Measurements from ENCODE around the gene GABRB2.
"Not testable (repeated sequence)": the region's sequence is repeated elsewhere in the genome, so short reads cannot be mapped to it uniquely, and the experiment has no call there.

GABRB2 gene

DNA sequence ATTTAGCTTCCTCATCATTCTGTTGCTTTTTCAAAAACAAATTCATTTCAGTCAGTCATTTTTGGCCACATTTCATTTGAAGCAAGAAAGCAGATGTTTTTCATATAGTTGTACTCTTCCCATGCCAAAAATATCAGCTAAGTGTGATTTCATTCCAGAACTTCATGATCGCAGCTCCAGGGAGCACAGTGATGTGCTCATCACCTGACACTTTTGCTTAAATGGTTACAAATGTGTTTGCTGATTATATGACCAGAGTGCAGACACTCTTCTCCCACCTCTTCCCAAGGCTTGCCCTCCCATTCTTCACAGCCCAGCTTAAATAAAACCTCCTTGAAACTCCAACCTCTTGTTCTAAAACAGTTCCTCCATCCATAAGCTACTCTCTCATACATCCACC is 32.6 kb downstream of the GABRB2 start:
- no peak for DNase-seq

DNA sequence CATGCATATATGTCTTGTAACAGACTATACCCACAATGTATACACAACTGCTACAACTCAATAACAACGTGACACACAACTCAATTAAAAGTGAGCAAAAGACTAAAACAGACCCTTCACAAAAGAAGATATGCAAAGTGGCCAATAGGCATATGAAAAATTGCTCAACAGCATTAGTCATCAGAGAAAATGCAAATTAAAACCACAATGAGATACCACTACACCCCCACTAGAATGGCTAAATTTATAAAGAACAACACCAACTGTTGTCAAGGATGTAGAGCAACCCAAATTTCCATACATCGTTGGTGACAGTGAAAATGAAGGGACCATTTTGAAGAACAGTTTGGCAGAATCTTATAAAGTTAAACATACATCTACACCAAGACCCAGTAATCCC is 38.9 kb downstream of the GABRB2 start:
- Histone ChIP-seq H2AK5ac (ENCODE audit: low read length, severe bottlenecking) (no peak overlapping the region), H4K8ac (ENCODE audit: low read length) (no peak overlapping the region), H3K23ac (ENCODE audit: low read length in 2 of 2) (no peak overlapping the region), H2BK120ac (ENCODE audit: low read depth, low read length) (no peak overlapping the region), H3K14ac (ENCODE audit: low read length in 2 of 2) (no peak overlapping the region), H3K4ac (ENCODE audit: low read depth in 1 of 2, low read length in 2 of 2) (no peak overlapping the region), H2BK12ac (ENCODE audit: low read length in 2 of 2) (no peak overlapping the region), H4K91ac (ENCODE audit: low read length) (no peak overlapping the region), H3K4me3 (ENCODE audit: insufficient read depth in 1 of 2, low read depth in 1 of 2, low read length in 2 of 2) (no peak overlapping the region), H3K36me3 (ENCODE audit: control insufficient read depth in 1 of 2, insufficient read depth in 2 of 2, low read depth in 1 of 2, low read length in 2 of 2) (no peaks in the 10 kb centered on the region), H3K27me3 (ENCODE audit: control insufficient read depth in 1 of 2, insufficient read depth in 1 of 2, low read length in 2 of 2) (no peaks in the 10 kb centered on the region), H3K18ac (ENCODE audit: low read depth in 1 of 2, low read length in 2 of 2) (no peak overlapping the region), H3K4me2 (ENCODE audit: low read length, poor library complexity, severe bottlenecking) (no peak overlapping the region), H3K79me1 (replicated peaks; ENCODE audit: low read length, poor library complexity, severe bottlenecking) (no peaks in the 10 kb centered on the region), H3K9me3 (ENCODE audit: control insufficient read depth, low read length) (no peaks in the 10 kb centered on the region), H2BK5ac (ENCODE audit: low read depth, low read length, poor library complexity, severe bottlenecking) (no peak overlapping the region), H3K9ac (ENCODE audit: low read length) (no peak overlapping the region), H2BK15ac (ENCODE audit: low read depth, poor library complexity, severe bottlenecking) (no peak overlapping the region), H2AFZ (ENCODE audit: low read depth, low read length) (no peak overlapping the region), H3K27ac (ENCODE audit: low read length, poor library complexity, severe bottlenecking) (no peak overlapping the region), H3K4me1 (ENCODE audit: control insufficient read depth, insufficient read depth, low read depth, low read length) (no peaks in the 10 kb centered on the region)
- DNase-seq, result no peak
- WGBS, result 58% methylated on average over 1 of the region's 2 CpGs

More for the DNA sequence above, 32.6 kb downstream of the GABRB2 start:
- no peak overlapping the region for H2AFZ ChIP-seq (ENCODE audit: low read depth, low read length)
- H3K4ac ChIP-seq (ENCODE audit: low read depth in 1 of 2, low read length in 2 of 2), result no peak overlapping the region
- H4K8ac ChIP-seq (ENCODE audit: low read length), result no peak overlapping the region
- no peak overlapping the region for H3K4me2 ChIP-seq (ENCODE audit: low read length, poor library complexity, severe bottlenecking)
- no peak overlapping the region for H4K91ac ChIP-seq (ENCODE audit: low read length)
- H3K27ac ChIP-seq (ENCODE audit: low read length, poor library complexity, severe bottlenecking), result no peak overlapping the region
- H3K36me3 ChIP-seq (ENCODE audit: control insufficient read depth in 1 of 2, insufficient read depth in 2 of 2, low read depth in 1 of 2, low read length in 2 of 2), result no peaks in the 10 kb centered on the region
- no peaks in the 10 kb centered on the region for H3K27me3 ChIP-seq (ENCODE audit: control insufficient read depth in 1 of 2, insufficient read depth in 1 of 2, low read length in 2 of 2)
- no peak overlapping the region for H3K14ac ChIP-seq (ENCODE audit: low read length in 2 of 2)
- no peak overlapping the region for H3K9ac ChIP-seq (ENCODE audit: low read length)
- H3K4me1 ChIP-seq (ENCODE audit: control insufficient read depth, insufficient read depth, low read depth, low read length), result no peaks in the 10 kb centered on the region
- H2BK5ac ChIP-seq (ENCODE audit: low read depth, low read length, poor library complexity, severe bottlenecking), result no peak overlapping the region
- no peak overlapping the region for H2BK15ac ChIP-seq (ENCODE audit: low read depth, poor library complexity, severe bottlenecking)
- peaks cover 4% of the 10 kb centered on the region for H3K9me3 ChIP-seq (ENCODE audit: control insufficient read depth, low read length)
- no peak overlapping the region for H3K23ac ChIP-seq (ENCODE audit: low read length in 2 of 2)
- no peak overlapping the region for H2BK12ac ChIP-seq (ENCODE audit: low read length in 2 of 2)
- WGBS, result 80% methylated on average over 1 of the region's 1 CpG
- H2AK5ac ChIP-seq (ENCODE audit: low read length, severe bottlenecking), result no peak overlapping the region
- H3K4me3 ChIP-seq (ENCODE audit: insufficient read depth in 1 of 2, low read depth in 1 of 2, low read length in 2 of 2), result no peak overlapping the region
- H2BK120ac ChIP-seq (ENCODE audit: low read depth, low read length), result no peak overlapping the region
- no peaks in the 10 kb centered on the region for H3K79me1 ChIP-seq (replicated peaks; ENCODE audit: low read length, poor library complexity, severe bottlenecking)
- no peak overlapping the region for H3K18ac ChIP-seq (ENCODE audit: low read depth in 1 of 2, low read length in 2 of 2)

DNA sequence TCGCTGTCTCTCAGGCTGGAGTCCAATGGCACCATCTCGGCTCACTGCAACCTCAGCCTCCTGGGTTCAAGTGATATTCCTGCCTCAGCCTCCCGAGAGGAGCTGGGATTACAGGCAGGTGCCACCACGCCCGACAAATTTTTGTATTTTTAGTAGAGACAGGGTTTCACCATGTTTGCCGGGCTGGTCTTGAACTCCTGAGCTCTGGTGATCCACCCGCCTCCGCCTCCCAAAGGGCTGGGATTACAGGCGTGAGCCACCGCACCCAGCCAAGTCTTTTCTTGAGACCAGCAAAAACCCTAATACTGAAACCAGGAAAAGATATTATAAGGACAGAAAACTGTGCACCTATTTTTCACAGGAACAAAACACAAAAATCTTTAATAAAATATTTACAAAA is 41.4 kb downstream of the GABRB2 start:
- not testable (repeated sequence) for H3K9me3 ChIP-seq (ENCODE audit: control insufficient read depth, low read length); DNase-seq; H2AK5ac ChIP-seq (ENCODE audit: low read length, severe bottlenecking); H3K4ac ChIP-seq (ENCODE audit: low read depth in 1 of 2, low read length in 2 of 2); H2BK120ac ChIP-seq (ENCODE audit: low read depth, low read length); H3K36me3 ChIP-seq (ENCODE audit: control insufficient read depth in 1 of 2, insufficient read depth in 2 of 2, low read depth in 1 of 2, low read length in 2 of 2); H3K9ac ChIP-seq (ENCODE audit: low read length); H3K18ac ChIP-seq (ENCODE audit: low read depth in 1 of 2, low read length in 2 of 2); H3K14ac ChIP-seq (ENCODE audit: low read length in 2 of 2); H3K4me1 ChIP-seq (ENCODE audit: control insufficient read depth, insufficient read depth, low read depth, low read length); H3K4me3 ChIP-seq (ENCODE audit: insufficient read depth in 1 of 2, low read depth in 1 of 2, low read length in 2 of 2); H2BK5ac ChIP-seq (ENCODE audit: low read depth, low read length, poor library complexity, severe bottlenecking); H3K79me1 ChIP-seq (replicated peaks; ENCODE audit: low read length, poor library complexity, severe bottlenecking); H3K4me2 ChIP-seq (ENCODE audit: low read length, poor library complexity, severe bottlenecking); H2BK12ac ChIP-seq (ENCODE audit: low read length in 2 of 2); H4K8ac ChIP-seq (ENCODE audit: low read length); H3K27me3 ChIP-seq (ENCODE audit: control insufficient read depth in 1 of 2, insufficient read depth in 1 of 2, low read length in 2 of 2); H3K23ac ChIP-seq (ENCODE audit: low read length in 2 of 2); H4K91ac ChIP-seq (ENCODE audit: low read length); H2AFZ ChIP-seq (ENCODE audit: low read depth, low read length); H2BK15ac ChIP-seq (ENCODE audit: low read depth, poor library complexity, severe bottlenecking); H3K27ac ChIP-seq (ENCODE audit: low read length, poor library complexity, severe bottlenecking)
- WGBS, result 80% methylated on average over 8 of the region's 10 CpGs

DNA sequence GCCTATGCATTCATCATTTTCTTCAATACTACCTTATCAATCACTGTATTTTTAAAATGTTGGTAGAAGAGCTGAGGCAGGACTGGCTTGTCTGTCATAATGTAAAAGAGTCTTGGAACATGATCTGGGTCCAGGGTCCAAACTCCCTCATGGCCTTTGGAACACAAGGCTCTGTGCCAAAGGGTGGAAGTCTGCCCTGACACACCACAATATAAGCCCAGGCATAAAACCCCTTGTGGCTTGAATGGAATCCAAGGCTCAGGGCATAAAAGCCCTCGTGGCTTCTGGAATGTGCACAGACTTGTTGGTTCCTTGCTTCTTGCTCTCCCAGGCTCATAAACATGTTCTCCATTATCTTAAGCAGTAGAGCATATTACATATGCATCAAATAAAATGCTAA is 48.0 kb downstream of the GABRB2 start:
- Histone ChIP-seq H3K23ac (ENCODE audit: low read length in 2 of 2) (no peak overlapping the region), H3K27ac (ENCODE audit: low read length, poor library complexity, severe bottlenecking) (no peak overlapping the region), H3K4me1 (ENCODE audit: control insufficient read depth, insufficient read depth, low read depth, low read length) (no peaks in the 10 kb centered on the region), H3K4me3 (ENCODE audit: insufficient read depth in 1 of 2, low read depth in 1 of 2, low read length in 2 of 2) (no peak overlapping the region), H4K8ac (ENCODE audit: low read length) (no peak overlapping the region), H2BK15ac (ENCODE audit: low read depth, poor library complexity, severe bottlenecking) (no peak overlapping the region), H3K18ac (ENCODE audit: low read depth in 1 of 2, low read length in 2 of 2) (no peak overlapping the region), H3K9ac (ENCODE audit: low read length) (no peak overlapping the region), H2AFZ (ENCODE audit: low read depth, low read length) (no peak overlapping the region), H3K4me2 (ENCODE audit: low read length, poor library complexity, severe bottlenecking) (no peak overlapping the region), H2AK5ac (ENCODE audit: low read length, severe bottlenecking) (no peak overlapping the region), H2BK12ac (ENCODE audit: low read length in 2 of 2) (no peak overlapping the region), H3K27me3 (ENCODE audit: control insufficient read depth in 1 of 2, insufficient read depth in 1 of 2, low read length in 2 of 2) (no peaks in the 10 kb centered on the region), H2BK5ac (ENCODE audit: low read depth, low read length, poor library complexity, severe bottlenecking) (no peak overlapping the region), H3K79me1 (replicated peaks; ENCODE audit: low read length, poor library complexity, severe bottlenecking) (no peaks in the 10 kb centered on the region), H3K36me3 (ENCODE audit: control insufficient read depth in 1 of 2, insufficient read depth in 2 of 2, low read depth in 1 of 2, low read length in 2 of 2) (no peaks in the 10 kb centered on the region), H3K9me3 (ENCODE audit: control insufficient read depth, low read length) (peaks cover 25% of the 10 kb centered on the region), H2BK120ac (ENCODE audit: low read depth, low read length) (no peak overlapping the region), H3K4ac (ENCODE audit: low read depth in 1 of 2, low read length in 2 of 2) (no peak overlapping the region), H4K91ac (ENCODE audit: low read length) (no peak overlapping the region), H3K14ac (ENCODE audit: low read length in 2 of 2) (no peak overlapping the region)
- DNase-seq, result no peak
- WGBS, result 52% methylated on average over 1 of the region's 1 CpG

All from mesenchymal stem cell (in vitro differentiated cells and primary cell).